Measurements from ENCODE around the gene TRAK1.

- no peak for TF ChIP-seq POLR2A (IDR thresholded peaks at IDR 0.05)
- no peak for TF ChIP-seq CTCF (IDR thresholded peaks at IDR 0.05)
Observed at GRCh38 chr3:42081838-42082473, 9.2 kb upstream of the TRAK1 start.
